ENCODE data around the gene SLC1A2.

The SLC1A2 gene

GRCh38 chr11:35323076-35323868 is 96.1 kb downstream of the SLC1A2 start:
- no peak for FAIRE-seq

DNA sequence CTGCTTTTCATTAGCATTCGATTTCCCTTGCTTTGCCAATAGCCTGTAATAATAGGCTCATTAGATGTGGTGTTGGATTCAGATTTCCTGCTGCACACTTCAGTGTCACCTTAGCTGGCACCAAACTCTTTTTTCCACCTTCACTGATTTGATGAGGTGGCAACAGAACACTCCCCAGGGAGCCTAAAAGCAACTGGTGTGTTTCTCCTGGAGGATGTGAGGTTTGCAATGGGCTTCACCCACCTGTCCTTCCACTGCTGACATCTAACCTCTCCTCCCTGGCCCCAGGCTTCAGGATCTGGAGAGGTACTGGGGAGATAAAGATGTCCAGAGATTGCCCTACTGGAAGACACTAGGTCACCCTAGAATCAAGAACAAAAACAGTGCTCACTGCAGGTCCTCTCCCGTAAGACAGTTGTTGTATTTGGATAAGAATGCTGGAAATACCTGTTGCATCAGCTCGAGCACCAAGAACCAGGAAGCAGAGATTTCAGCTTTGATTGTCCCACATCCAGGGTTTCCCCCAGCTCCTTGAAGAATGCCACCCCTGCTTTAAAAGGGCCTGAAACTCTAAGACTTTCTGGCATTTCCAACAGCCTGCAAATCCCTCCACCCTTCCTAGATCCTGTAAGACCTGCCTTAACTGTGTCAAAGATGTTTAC is 96.9 kb downstream of the SLC1A2 start:
- FAIRE-seq, result no peak

DNA sequence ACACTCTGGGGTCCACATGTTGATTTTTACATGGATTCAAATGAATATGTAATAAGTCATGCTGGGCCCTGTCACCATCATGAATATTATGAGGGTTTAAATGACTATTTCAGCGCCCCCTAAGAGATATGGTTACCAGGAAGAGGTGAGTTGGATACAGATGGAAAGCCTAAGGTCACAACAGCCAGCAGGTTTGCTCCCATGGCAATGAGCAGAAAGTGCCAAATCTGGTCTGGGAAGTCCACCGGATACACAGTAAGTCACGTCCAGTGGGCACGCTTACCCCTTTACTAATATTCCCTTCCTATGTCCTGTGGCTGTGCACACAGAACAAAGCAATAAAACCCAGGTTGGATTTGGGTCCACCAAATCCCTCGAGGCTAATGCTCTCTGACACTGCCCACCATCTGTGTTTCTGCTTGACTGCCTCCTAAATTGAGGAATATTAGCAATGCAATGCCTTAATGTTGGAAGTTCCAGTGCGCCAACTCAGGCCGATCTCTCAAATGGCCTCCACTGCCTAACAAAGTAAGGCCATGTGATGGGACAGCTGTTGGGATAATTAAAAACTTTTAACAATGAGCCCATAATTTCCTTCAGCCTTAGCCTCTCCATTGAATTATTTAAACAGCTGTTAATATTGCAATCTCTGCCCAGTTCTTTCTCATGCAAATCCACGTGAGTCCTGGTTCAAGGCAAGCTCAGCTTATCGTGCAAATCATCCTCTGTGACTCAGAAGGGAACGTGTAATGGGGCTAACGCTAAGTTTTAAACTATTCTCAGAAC is 97.6 kb downstream of the SLC1A2 start:
- no peak for FAIRE-seq

- no peak for FAIRE-seq
These were observed 98.2 kb downstream of the SLC1A2 start for GRCh38 chr11:35321111-35321510.

- no peak for FAIRE-seq
These were observed 100.1 kb downstream of the SLC1A2 start for GRCh38 chr11:35318977-35319925.

- FAIRE-seq, result no peak
These were observed 101.0 kb downstream of the SLC1A2 start for GRCh38 chr11:35318309-35318708.

GRCh38 chr11:35317253-35317652 is 102.1 kb downstream of the SLC1A2 start:
- no peak for FAIRE-seq

DNA sequence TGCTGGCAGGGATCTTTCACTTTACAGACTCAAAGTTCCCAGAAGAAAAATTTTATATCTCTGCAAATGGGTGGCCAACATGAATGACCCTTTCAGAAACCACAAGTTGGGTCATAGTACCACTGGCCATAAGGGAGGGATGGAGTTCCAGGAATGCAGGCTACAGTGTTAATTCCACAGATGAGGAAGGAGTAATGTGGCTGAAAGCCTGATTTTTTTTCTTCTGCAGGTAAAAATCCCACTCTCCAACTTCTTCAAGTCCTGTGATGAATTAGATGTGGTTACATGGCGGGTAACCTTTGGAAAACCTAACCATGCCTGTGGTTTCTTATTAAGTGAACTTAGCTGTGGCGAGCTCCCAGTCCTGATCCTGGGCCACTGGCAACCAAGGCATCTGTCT is 103.2 kb downstream of the SLC1A2 start:
- no peak for FAIRE-seq

- no peak for FAIRE-seq
These were observed 105.6 kb downstream of the SLC1A2 start for GRCh38 chr11:35313760-35314153.

DNA sequence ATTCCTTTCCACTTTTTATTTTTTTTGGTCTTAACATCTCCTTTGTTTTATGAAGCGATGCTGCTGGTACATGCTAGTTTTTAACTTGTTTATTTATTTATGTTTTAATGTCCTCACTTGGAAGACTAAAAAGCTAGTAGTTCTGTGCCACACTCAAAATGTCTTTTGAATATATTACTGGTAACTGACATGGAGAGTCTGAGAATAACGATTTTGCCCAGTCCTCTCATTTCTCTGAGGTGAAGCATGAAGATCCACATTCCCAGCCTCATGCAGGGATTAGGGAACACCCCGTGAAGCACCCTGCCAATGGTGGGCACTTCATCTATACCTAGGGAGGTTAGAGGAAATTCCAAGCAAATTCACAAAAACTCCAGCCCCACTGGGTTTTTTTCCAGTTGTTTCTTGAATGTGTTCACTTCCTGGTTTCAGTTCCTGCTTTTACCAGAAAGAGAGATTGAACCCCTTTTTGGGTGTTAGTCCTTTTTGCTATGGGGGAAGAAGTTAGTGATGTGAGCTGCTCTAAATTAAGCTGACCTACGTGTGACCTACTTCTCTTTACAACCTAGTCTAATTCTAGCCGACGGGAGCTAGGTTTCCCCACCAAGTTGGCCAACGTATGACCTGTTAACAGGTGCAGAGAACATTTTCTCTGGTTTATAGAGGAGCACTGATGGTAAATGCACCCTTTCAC is 106.1 kb downstream of the SLC1A2 start:
- no peak for FAIRE-seq

DNA sequence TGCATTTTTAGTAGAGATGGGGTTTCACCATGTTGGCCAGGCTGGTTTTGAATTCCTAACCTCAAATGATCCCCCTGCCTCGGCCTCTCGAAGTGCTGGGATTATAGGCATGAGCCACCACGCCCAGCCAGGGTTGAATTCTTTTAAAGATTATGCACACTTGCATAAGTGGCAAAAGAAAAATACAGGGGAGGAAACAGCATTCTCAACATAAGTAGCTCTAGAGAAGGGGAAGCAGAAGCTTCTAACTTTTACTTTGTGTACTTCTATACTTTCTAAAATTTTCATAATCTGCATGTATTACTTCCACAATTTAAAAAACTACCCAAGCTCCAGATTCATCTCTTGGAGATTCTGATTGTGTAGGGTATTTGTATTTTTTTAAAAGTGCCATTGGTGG is 108.0 kb downstream of the SLC1A2 start:
- FAIRE-seq, result no peak

- no peak for FAIRE-seq
These were observed 111.2 kb downstream of the SLC1A2 start for GRCh38 chr11:35308157-35308556.

DNA sequence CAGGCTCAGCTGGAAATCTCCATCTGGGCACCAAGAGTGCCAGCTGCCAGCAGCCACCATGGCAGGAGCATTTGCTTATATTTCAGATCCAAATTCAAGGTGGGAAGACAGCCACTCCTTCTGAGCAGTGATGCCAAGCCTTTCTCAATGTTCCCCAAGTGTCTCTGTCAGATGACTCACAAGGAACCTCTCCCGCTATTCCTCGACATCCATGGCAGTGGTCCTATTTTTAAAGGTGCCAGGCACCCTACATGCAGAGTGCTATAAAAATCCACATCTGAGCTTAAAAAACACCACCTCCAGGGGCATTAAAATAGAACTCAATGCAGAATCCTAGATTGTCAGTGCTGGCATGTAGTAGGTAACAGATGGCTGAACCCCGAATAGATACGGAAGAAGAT is 112.1 kb downstream of the SLC1A2 start:
- FAIRE-seq, result no peak

DNA sequence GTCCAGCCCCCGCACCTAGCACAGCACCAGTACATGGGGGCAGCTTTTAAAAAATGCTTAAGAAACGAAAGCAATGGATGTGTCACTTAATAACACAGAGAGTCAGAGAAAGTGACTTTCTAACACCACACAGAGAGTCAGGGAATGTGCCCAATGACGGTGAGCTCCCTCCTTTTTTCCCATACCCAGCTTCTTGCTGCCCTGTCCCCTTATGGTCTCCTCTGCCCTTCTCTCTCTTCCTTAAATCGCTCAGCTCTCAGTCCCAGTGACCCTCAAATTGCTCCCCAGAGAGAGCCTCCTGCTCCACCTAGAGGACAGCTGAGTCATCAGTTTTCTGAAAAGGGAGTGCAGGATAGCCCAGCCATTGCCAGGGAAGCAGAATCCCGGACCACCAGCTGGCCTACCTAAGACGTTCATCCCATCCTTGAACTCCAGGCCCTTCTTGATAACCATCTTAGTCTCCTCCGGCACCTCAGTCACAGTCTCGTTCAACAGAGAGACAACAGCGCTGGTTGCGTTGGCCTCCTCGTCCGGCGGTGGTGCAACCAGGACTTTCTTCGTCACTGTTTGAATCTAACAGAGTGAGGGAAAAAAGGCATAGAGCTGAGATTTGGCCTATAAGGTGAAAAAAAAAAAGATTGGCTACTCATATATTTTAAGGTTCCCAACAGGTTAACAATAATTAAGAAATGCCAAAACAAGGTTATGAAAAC is 113.5 kb downstream of the SLC1A2 start:
- FAIRE-seq, result no peak

DNA sequence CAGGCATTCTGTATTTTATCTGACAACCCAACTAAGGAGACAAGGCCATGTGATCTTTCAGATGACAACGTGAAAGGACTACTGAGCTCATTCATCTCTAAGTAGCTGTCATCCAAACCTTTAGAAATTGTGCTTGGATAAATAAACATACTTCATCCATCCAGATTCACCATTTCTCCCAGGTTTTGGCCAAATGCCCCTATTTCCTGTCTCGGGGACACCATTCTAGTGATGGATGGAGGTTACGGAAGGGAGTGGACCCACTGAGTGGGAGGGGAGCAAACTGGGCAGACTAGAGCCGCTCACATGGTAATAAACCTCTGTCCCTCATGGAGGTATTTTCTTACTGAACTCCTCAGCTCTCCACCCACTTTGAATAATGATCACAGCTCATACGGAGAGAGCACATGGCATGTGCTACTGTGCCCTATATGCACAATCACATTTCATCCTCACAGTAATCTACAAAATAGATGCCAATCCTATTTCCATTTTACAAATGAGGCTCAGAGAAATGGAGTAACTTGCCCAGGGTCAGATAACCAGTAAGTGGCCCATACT is 114.4 kb downstream of the SLC1A2 start:
- FAIRE-seq, result no peak

DNA sequence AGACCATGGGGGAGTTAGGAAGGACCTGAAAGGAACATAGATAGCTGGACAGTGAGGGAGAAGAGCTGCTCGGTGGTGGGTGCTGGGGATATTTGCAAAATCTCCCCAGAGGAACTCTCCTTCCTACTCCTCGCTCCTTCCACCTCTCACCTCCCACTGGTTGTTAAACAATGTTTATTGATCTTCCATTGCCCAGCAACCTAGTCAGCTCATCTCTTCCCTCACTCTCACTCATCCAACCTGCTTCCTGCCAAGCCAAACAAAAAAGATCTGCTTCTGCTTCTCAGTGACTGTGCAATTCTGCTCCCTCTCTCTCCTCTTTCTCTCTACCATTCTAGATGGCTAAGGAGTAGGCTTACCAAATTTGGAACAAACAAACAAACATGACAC is 115.0 kb downstream of the SLC1A2 start:
- FAIRE-seq, result no peak

- FAIRE-seq, result no peak
These were observed 115.6 kb downstream of the SLC1A2 start for GRCh38 chr11:35303596-35304385.

GRCh38 chr11:35302398-35302797 is 117.0 kb downstream of the SLC1A2 start:
- no peak for FAIRE-seq

DNA sequence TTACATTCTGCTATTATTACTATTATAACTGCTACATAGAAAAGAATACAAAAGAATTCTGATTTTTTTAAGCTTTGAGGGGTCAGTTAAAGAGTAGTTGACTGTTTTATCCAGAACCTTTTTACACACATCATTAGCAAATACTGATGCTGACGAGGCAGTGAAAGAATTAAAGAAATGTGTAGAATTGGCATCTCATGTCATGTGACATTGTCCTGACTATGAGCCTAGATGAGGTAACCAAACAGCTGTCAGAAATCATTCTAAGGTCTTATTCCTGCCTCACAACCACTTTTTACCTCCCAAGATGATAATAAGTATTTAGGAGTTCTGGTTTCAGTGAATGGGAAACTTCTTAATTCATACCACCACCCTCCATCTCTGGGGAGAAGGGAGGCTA is 121.0 kb downstream of the SLC1A2 start:
- FAIRE-seq, result no peak

- FAIRE-seq, result no peak
These were observed 123.6 kb downstream of the SLC1A2 start for GRCh38 chr11:35295751-35296150.
